GM12891 (cell line): ENCODE data around the gene B3GNT9.

Source experiments
- PAX5 ChIP-seq: IDR thresholded peaks from 2 replicates; pipeline ENCODE4 v1.6.1; 2011; ENCODE audit warnings: low read length, moderate library complexity, mild to moderate bottlenecking; ENCODE audit not compliant: insufficient read depth, severe bottlenecking
- POLR2A ChIP-seq: IDR thresholded peaks from 2 replicates; pipeline ENCODE4 v1.6.1; 2011; ENCODE audit warnings: low read depth, low read length, control low read depth
- POLR2AphosphoS5 ChIP-seq: IDR thresholded peaks from 2 replicates; pipeline ENCODE4 v1.6.1; 2011; ENCODE audit warnings: low read depth, low read length, control low read depth
- POU2F2 ChIP-seq: IDR thresholded peaks from 2 replicates; pipeline ENCODE4 v1.6.1; 2011; ENCODE audit warnings: low read depth, mild to moderate bottlenecking, control low read depth, low read length, moderate library complexity
- SPI1 ChIP-seq: IDR thresholded peaks from 2 replicates; pipeline ENCODE4 v1.6.1; 2011; ENCODE audit warnings: low read depth, low read length, control low read depth
- TAF1 ChIP-seq: IDR thresholded peaks from 2 replicates; pipeline ENCODE4 v1.6.1; 2011; ENCODE audit warnings: low read depth, low read length, control low read depth

DNA sequence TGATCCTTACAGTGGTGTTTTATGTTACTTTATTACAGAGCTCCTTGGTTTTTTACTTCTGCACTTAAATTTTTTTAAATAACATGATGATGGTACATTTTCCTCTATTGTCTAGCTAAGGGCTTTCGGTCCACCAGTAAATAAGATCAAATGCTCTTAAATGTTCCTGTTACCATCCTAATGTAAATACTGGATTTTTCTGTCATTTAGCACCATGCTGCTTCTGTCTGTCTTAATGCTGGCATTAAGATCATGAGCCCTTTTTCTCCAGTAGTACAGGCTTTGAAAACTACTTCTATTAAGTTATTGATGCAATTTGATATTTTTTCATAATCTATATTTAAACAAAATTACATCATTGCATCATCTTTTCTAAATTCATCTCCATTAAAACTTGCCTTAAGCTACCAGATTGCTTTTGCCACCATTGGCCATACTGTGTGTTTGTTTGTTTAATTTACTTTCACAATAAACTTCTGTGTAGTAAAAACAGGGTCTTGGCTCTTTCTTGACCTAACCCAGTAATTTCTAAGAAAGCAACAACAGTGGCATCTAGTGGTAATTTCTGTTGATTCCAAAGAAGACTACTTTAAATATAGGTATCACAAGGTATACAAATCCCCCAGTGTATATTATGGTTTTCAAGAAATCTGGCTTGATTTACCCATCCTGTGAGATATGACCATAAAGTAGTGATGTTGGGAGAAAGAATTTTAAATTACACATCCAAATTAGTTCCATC is 50.1 kb downstream of the B3GNT9 start:
- TF ChIP-seq POLR2A (no peak), POLR2AphosphoS5 (no peak), TAF1 (no peak), SPI1 (no peak), PAX5 (no peak), POU2F2 (no peak)
